GM13976 (cell line): ENCODE results near the gene COL28A1.
"Not testable (repeated sequence)": the region's sequence is repeated elsewhere in the genome, so short reads cannot be mapped to it uniquely, and the experiment has no call there.

Experiments
- DNase-seq: peaks from one replicate; pipeline ENCODE4 v3.0.0; 2012; ENCODE audit warnings: low spot score
- CTCF ChIP-seq: IDR thresholded peaks from 2 replicates; pipeline ENCODE4 v1.5.1; 2012; ENCODE audit warnings: borderline replicate concordance, mild to moderate bottlenecking; ENCODE audit not compliant: insufficient read depth; ENCODE audit errors: extremely low read depth, missing control alignments, control extremely low read depth
- in situ Hi-C: fragments of 300-500 bp; cut with MboI; formaldehyde crosslinking; loops from one replicate; pipeline ENCODE4 v1.12.0; 2022; ENCODE audit warnings: low sequenced_read_pairs, mixed read lengths, inconsistent platforms; ENCODE audit not compliant: unreplicated experiment

The COL28A1 gene

GRCh38 chr7:7489546-7489945, 46.1 kb downstream of the COL28A1 start:
- in situ Hi-C loops, result no loop called here
- DNase-seq, result no peak
- TF ChIP-seq CTCF, result no peak

- DNase-seq, result no peak
- in situ Hi-C loops, result no loop called here
- no peak for TF ChIP-seq CTCF
Observed at GRCh38 chr7:7486362-7486761, 49.3 kb downstream of the COL28A1 start.

- in situ Hi-C loops, result no loop called here
- no peak for DNase-seq
- TF ChIP-seq CTCF, result no peak
Observed at GRCh38 chr7:7484072-7484471, 51.6 kb downstream of the COL28A1 start.

- in situ Hi-C loops, result no loop called here
- no peak for DNase-seq
- no peak for TF ChIP-seq CTCF
Observed at GRCh38 chr7:7481802-7482201, 53.9 kb downstream of the COL28A1 start.

GRCh38 chr7:7479275-7479805, 56.3 kb downstream of the COL28A1 start:
- DNase-seq, result no peak
- in situ Hi-C loops, result no loop called here
- no peak for TF ChIP-seq CTCF

GRCh38 chr7:7478569-7478968, 57.1 kb downstream of the COL28A1 start:
- TF ChIP-seq CTCF, result no peak
- in situ Hi-C loops, result no loop called here
- no peak for DNase-seq

- DNase-seq, in situ Hi-C loops: not testable (repeated sequence)
Observed at GRCh38 chr7:7477641-7478040, 58.0 kb downstream of the COL28A1 start.
